Measurements from ENCODE around the gene HOXD3. TPM values are rescaled to one million over a fixed set of nuclear protein-coding genes. Genes with fewer than 3 reads are reported as not detected.

Gene HOXD3
- total RNA-seq, 3 donors from 2014 or later: not detected

DNA sequence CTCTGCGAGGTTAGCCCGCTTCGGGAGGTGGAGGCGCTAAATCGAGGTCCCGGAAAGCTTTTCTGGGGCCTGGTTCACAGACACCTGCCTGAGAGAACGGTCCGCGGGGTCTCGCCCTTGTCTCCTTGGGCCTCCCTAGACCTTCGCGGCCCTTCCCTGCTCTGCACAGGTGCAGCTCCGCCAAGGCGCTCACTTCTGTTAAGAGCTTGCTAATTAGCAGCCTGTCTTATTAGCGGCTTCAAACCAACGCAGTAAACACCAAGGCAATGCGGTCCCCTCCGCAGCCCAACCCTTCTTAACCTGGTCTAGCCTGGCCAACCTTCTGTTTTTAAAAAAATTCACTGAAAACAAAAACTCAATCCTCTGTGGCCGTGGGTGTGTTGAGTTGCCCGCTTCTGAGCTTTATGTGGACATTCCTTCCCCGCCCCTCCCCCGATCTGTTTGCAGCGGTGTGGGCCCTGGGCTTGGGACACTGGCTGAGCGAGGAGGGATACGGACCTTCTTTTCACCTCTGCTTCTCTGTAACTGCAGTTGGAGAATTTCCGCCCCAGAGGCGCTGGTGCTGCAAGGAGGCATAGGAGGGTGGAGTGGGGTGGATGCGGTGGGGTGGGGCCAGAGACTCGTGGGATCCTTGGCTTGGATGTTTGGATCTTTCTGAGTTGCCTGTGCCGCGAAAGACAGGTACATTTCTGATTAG lies 9.2 kb upstream of the HOXD3 start:
- peaks cover 2% of the 10 kb centered on the region for H3K4me1 Mint-ChIP-seq (ENCODE audit: low read depth)
- H3K27me3 Mint-ChIP-seq (ENCODE audit: low read depth): peaks cover 88% of the 10 kb centered on the region
- no peak for ATAC-seq
- no peak for DNase-seq
- H3K4me3 Mint-ChIP-seq: no peak overlapping the region
- H3K9me3 Mint-ChIP-seq: no peaks in the 10 kb centered on the region
- no peaks in the 10 kb centered on the region for H3K36me3 Mint-ChIP-seq (ENCODE audit: insufficient read depth)

DNA sequence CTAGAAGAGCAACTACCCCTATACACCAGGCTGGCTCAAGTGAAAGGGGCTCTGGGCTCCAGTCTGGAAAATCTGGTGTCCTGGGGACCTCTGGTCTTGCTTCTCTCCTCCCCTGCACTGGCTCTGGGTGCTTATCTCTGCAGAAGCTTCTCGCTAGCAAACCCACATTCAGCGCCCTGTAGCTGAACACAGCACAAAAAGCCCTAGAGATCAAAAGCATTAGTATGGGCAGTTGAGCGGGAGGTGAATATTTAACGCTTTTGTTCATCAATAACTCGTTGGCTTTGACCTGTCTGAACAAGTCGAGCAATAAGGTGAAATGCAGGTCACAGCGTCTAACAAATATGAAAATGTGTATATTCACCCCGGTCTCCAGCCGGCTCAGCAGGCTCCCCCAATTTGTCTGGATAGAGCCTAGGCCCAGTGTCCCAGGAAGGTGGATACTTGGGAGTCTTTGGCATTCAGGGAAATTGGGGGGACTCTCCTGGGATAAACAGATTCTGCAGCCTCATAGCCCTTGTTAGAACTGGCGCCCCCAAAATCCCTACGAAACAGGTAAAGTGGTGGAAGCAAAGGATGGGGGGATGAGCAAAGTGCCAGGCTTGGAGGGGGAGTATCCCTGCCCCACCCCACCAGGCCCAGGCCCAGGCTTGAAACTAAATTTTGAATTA lies 8.2 kb upstream of the HOXD3 start:
- DNase-seq (no peak), ATAC-seq (no peak)
- Mint-ChIP-seq H3K4me1 (ENCODE audit: low read depth) (peaks cover 2% of the 10 kb centered on the region), H3K27me3 (ENCODE audit: low read depth) (peaks cover 87% of the 10 kb centered on the region), H3K9me3 (no peaks in the 10 kb centered on the region), H3K36me3 (ENCODE audit: insufficient read depth) (no peaks in the 10 kb centered on the region), H3K4me3 (no peak overlapping the region)

DNA sequence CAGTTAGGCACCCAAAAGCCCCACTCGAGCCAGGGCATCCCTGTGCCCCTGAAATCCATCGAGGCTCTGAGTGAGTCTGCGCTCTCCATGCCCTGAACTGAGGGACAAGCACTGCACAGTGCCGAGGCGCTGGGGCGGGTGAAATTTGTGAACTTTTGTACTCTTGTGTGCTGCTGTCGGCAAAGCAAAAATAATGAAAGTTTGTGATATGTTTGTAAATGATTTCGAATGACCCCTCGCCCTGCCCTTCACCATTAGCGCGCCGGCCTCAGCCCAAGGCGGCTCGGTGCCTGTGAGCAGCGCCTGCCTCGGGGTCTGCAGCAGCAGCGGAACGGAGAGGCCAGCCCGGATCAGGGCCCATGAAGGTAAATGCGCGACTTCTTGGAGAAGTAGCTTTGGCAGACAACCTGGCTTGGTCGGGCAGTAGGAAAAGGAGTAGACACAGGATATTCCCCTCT lies 7.6 kb upstream of the HOXD3 start:
- ATAC-seq (no peak), DNase-seq (no peak)
- peaks cover 89% of the 10 kb centered on the region for H3K27me3 Mint-ChIP-seq (ENCODE audit: low read depth)
- H3K4me1 Mint-ChIP-seq (ENCODE audit: low read depth): peaks cover 2% of the 10 kb centered on the region
- no peaks in the 10 kb centered on the region for H3K9me3 Mint-ChIP-seq
- no peaks in the 10 kb centered on the region for H3K36me3 Mint-ChIP-seq (ENCODE audit: insufficient read depth)
- H3K4me3 Mint-ChIP-seq: no peak overlapping the region

DNA sequence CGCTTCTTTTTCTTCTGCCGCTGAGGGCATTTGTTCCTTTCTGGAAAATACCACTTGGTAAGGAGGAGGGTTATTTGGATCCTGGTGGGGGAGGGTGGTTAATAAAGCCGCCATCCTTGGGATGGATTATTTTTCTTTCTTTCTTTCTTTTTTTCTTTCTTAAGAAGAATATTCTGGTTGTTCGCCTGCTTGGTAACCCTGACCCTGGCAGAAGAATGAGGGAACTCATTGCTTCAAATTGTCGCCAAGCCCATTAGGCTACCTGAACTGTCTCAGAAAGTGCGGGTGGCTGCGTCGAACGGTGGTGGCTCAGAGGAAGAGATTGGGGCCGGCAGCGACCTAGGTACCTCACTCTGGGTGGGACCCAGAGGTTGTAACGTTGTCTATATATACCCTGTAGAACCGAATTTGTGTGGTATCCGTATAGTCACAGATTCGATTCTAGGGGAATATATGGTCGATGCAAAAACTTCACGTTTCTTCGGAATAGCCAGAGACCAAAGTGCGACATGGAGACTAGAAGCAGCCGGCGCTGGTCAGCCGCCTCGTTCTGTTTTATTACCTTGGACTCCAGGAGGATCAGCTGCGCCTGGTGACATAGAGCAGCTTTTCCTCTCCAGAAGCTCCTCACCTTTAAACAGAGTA lies 7.0 kb upstream of the HOXD3 start:
- H3K4me1 Mint-ChIP-seq (ENCODE audit: low read depth): peaks cover 2% of the 10 kb centered on the region
- no peaks in the 10 kb centered on the region for H3K36me3 Mint-ChIP-seq (ENCODE audit: insufficient read depth)
- H3K9me3 Mint-ChIP-seq: no peaks in the 10 kb centered on the region
- peaks cover 88% of the 10 kb centered on the region for H3K27me3 Mint-ChIP-seq (ENCODE audit: low read depth)
- ATAC-seq (no peak), DNase-seq (no peak)
- no peak overlapping the region for H3K4me3 Mint-ChIP-seq

DNA sequence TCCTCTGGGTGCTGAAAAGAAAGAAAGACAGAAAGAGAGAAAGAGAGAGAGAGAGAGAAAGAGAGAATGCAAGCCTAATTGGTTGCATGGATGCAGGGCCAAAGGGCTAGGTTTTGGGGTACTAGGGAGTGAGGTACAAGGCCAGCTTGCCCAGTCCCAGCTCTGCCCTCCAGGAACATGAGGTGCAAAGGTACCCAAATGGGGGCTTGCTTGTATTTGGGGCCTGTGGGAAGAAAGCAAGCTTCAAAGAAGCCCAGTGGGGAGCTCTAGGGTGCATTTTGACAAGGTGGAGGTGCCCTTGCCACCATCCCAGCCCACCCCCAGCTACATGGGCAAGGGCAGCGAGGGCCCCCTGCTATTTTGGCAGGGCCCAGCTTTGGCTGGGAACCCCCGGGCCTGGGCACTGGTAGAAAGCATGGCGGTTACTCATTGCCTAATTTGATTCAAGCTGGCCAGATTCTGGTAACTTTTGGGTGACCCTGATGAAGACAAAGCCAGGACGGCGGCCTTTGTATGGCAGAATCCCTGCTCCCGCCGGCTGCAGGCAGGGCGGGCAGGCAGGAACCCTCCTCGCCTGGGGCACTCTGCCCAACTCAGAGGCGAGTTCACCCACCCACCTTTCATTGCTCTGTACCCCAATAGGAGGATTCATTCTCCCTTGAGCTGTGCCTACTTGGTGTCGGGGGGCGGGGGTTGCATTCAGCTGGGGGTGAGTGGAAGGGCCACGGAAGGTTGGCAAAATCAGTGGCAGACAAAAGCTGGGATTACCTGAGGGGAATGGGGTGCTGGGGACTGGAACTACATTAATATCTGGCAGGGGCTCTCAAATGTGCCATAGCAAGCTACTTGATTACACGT lies 6.3 kb upstream of the HOXD3 start:
- peaks cover 88% of the 10 kb centered on the region for H3K27me3 Mint-ChIP-seq (ENCODE audit: low read depth)
- H3K4me3 Mint-ChIP-seq: no peak overlapping the region
- DNase-seq: no peak
- no peaks in the 10 kb centered on the region for H3K9me3 Mint-ChIP-seq
- H3K4me1 Mint-ChIP-seq (ENCODE audit: low read depth): peaks cover 2% of the 10 kb centered on the region
- no peaks in the 10 kb centered on the region for H3K36me3 Mint-ChIP-seq (ENCODE audit: insufficient read depth)
- no peak for ATAC-seq

DNA sequence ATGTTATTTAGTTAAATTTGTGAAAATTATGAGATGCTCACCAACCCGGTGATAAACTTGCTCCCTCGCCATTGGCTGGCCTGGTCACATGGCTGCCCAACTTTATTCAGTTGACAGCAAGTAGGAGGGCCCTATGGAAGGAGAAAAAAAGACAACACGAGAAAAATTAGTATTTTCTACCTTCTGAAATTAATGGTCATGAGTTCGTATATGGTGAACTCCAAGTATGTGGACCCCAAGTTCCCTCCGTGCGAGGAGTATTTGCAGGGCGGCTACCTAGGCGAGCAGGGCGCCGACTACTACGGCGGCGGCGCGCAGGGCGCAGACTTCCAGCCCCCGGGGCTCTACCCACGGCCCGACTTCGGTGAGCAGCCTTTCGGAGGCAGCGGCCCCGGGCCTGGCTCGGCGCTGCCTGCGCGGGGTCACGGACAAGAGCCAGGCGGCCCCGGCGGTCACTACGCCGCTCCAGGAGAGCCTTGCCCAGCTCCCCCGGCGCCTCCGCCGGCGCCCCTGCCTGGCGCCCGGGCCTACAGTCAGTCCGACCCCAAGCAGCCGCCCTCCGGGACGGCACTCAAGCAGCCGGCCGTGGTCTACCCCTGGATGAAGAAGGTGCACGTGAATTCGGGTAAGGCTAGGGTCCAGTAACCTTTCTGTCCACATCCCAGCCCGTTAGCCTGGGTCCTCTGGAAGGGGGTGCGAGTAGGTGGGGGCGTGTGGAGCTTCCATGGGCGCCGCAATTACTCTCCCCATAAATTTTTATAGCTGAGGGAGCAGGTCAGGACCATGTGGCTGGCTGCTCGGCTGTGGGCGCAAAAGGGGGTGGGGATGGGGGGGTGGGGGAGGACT lies 5.4 kb upstream of the HOXD3 start, which contains the start of gene HOXD4:
TSS of gene HOXD4 (plus strand) at position 109 of the 846 bp plus-strand sequence. CDS start at position 193, 84 bp downstream.
- no peak within 1 kb of the TSS for H3K4me3 Mint-ChIP-seq
- ATAC-seq: peak in 1 of 2 donors; percentile 28
- no peaks in the 10 kb centered on the region for H3K9me3 Mint-ChIP-seq
- H3K27me3 Mint-ChIP-seq (ENCODE audit: low read depth): peaks cover 87% of the 10 kb centered on the region
- H3K36me3 Mint-ChIP-seq (ENCODE audit: insufficient read depth): no peaks in the 10 kb centered on the region
- no peak for DNase-seq
- peaks cover 3% of the 10 kb centered on the region for H3K4me1 Mint-ChIP-seq (ENCODE audit: low read depth)

DNA sequence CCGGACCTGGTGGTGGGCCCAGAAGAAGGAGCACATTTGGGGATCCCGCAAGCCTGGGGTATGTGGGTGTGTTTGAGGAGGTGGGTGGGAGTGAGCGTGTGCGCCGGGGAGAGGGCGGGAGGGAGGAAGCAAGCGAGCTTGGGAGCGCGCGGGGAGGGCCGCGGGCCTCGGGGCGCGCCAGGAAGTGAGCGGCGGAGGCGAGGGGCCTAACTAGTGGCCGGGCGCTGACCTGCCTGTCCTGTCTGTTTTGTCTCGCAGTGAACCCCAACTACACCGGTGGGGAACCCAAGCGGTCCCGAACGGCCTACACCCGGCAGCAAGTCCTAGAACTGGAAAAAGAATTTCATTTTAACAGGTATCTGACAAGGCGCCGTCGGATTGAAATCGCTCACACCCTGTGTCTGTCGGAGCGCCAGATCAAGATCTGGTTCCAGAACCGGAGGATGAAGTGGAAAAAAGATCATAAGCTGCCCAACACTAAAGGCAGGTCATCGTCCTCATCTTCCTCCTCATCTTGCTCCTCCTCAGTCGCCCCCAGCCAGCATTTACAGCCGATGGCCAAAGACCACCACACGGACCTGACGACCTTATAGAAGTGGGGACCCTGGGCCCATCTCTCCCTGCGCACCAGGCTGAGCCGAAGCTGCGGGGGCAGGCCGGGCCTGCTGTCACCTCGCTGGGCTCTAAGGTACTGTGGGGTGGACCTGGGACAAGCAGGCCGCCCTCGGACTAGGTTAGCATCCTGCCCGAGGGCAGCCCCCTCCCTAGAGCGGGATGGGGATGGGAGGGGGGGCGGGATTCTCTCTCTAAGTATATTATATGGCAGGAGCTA lies 4.5 kb upstream of the HOXD3 start:
- H3K4me1 Mint-ChIP-seq (ENCODE audit: low read depth): peaks cover 6% of the 10 kb centered on the region
- no peaks in the 10 kb centered on the region for H3K36me3 Mint-ChIP-seq (ENCODE audit: insufficient read depth)
- ATAC-seq: no peak
- H3K9me3 Mint-ChIP-seq: no peaks in the 10 kb centered on the region
- peaks cover 83% of the 10 kb centered on the region for H3K27me3 Mint-ChIP-seq (ENCODE audit: low read depth)
- no peak for DNase-seq
- H3K4me3 Mint-ChIP-seq: no peak overlapping the region

DNA sequence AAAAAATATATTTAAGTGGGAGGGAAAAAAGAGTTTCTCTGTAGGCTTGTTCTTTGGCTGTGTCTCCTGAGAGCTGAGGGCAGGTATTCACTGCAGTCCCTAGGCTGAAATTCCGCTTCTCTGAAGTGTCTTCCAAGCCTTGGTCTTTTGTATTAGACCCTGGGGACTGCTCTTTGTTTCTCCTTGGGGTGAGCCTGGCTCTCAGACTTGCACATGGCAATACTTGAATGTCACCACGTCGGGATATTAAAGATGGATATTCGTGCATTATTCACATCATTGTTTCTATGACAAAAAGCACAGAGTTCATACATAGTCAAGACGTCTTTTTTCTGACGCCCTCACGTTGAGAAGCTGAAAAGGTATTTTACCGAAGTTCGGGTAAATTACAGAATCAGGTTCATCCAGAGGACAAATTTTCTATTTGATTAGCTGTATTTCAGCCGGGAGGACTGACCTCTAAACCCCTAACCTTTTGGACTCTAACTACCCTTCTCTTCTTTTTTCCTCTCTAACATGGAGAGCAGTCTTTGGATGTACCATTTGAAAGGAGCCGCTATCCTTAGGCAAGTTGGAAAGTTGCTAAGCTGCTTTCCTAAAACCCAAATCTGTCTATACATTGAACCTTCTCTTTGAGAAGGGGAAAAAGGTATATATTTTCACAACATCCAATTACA lies 2.4 kb upstream of the HOXD3 start:
- DNase-seq: no peak
- no peak for ATAC-seq
- Mint-ChIP-seq H3K9me3 (no peaks in the 10 kb centered on the region), H3K36me3 (ENCODE audit: insufficient read depth) (no peaks in the 10 kb centered on the region), H3K4me3 (no peak overlapping the region), H3K4me1 (ENCODE audit: low read depth) (peaks cover 11% of the 10 kb centered on the region), H3K27me3 (ENCODE audit: low read depth) (peaks cover 82% of the 10 kb centered on the region)

DNA sequence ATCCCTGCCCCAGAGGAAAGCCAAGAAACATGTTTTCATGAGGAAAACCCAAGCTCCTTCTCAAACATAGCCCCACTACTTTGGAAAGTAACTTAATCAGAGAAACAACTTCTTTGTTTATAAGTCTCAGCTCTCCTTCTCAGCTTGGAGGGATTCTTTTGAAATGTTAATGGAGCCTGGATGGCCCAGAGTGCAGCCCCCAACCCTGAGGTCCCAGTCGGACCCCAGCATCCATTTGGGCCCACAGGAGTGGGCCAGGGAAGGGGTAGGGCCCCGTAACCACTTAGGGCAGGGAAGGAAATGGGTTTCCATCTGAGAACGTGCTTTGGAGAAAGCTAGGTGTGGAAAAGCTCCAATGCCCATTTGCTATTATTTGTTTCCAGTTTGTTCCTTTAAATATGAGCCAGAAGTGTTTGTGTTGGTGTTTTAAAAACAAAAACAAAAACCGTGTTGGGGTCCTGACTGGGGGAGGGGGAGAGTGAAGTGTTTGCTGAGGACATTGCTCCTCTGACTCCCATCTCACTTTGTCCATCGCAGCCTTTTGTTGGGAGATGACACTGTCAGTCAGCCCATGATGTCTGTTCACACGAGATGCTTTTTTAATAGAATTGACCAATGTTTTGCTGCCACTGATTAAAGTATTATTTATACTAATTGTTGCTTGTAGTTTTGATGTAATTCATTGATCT lies 1.6 kb upstream of the HOXD3 start:
- no peak overlapping the region for H3K4me3 Mint-ChIP-seq
- no peaks in the 10 kb centered on the region for H3K36me3 Mint-ChIP-seq (ENCODE audit: insufficient read depth)
- H3K9me3 Mint-ChIP-seq: no peaks in the 10 kb centered on the region
- peaks cover 11% of the 10 kb centered on the region for H3K4me1 Mint-ChIP-seq (ENCODE audit: low read depth)
- DNase-seq: no peak
- ATAC-seq: no peak
- peaks cover 81% of the 10 kb centered on the region for H3K27me3 Mint-ChIP-seq (ENCODE audit: low read depth)

DNA sequence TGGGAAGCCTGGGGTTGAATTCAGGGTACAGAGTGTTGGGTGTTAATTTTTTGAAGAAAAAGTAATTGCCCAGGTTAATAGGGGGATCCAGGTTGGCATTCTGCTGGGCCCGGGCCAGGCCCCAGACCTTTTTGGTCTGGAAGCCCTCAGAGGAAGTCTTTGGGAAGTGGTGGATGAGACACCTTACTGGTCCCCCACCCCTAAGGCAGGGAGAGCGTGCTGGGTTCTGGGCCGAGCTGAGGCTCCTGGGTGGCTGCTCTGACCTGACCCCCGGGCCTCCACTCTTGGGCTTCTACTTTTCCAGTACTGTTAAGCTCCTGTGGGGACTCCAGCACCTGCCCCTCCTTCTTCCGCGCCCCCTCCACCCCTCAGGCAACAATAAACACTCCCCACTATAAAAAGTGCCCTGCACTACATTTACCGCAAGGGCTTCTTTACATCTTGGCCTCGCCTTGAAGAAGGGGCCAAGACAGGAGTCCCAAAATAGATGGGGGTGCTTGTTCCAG lies 753 bp upstream of the HOXD3 start:
- Mint-ChIP-seq H3K9me3 (no peaks in the 10 kb centered on the region), H3K27me3 (ENCODE audit: low read depth) (peaks cover 81% of the 10 kb centered on the region), H3K4me3 (no peak overlapping the region), H3K4me1 (ENCODE audit: low read depth) (peaks cover 13% of the 10 kb centered on the region), H3K36me3 (ENCODE audit: insufficient read depth) (no peaks in the 10 kb centered on the region)
- ATAC-seq: no peak
- no peak for DNase-seq

DNA sequence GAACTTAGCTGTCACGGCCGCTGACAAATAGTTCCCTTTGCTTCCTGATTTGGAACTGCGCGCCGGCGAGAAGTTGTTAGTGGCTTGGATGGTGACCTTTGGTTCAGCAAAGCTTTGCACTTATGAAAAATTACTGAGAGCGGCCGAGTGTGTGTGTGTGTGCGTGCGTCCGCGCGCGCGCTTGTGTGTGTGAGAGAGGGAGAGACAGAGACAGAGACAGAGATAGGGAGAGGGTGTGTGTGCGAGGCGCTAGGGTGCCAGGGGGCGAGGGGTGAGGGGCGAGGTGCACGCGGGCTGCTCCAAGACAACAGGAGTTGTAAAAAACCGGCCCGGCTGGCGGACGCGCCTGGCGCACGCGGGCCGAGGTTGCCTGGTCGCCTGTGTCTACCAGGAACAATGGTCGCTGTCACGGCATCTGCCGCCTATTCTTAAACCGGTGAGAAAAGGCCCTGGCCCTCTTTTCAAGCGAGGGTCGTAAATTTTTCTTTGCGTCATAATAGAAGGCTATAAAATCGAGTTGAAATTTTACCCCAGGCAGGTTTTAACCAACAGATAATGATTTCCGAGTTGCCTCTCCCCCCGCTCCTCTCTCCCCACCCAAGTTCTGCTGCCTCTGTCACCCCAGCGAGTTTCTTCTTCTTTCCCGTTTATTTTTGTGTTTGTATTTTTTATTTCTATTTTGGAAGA lies 535 bp downstream of the HOXD3 start:
- ATAC-seq (no peak), DNase-seq (no peak)
- peaks cover 86% of the 10 kb centered on the region for H3K27me3 Mint-ChIP-seq (ENCODE audit: low read depth)
- no peaks in the 10 kb centered on the region for H3K9me3 Mint-ChIP-seq
- H3K4me1 Mint-ChIP-seq (ENCODE audit: low read depth): peaks cover 12% of the 10 kb centered on the region
- no peaks in the 10 kb centered on the region for H3K36me3 Mint-ChIP-seq (ENCODE audit: insufficient read depth)
- H3K4me3 Mint-ChIP-seq: no peak overlapping the region

All from activated T-cell treated with anti-CD3 and anti-CD28 coated beads, Interleukin-2, amount 50 U/mL, for 4 hours (primary cell).